Muscle of leg (tissue), 11 donors: ENCODE results near the gene IQCK. TPM values are rescaled to one million over a fixed set of nuclear protein-coding genes. Genes with fewer than 3 reads are reported as not detected.

Experiments
- DNase-seq: peaks from one replicate; pipeline ENCODE4 v3.0.0; 2013
- H3K27ac ChIP-seq: one replicate; pipeline ENCODE4 v1.5.1; 2013; ENCODE audit warnings: mild to moderate bottlenecking, low read length, control low read depth
- H3K27me3 ChIP-seq: one replicate; pipeline ENCODE4 v1.6.1; 2013; ENCODE audit warnings: low read length; ENCODE audit not compliant: control insufficient read depth, insufficient read depth
- H3K36me3 ChIP-seq: one replicate; pipeline ENCODE4 v1.6.1; 2013; ENCODE audit warnings: low read length; ENCODE audit not compliant: control insufficient read depth, insufficient read depth
- H3K4me1 ChIP-seq: one replicate; pipeline ENCODE4 v1.6.1; 2013; ENCODE audit warnings: low read length; ENCODE audit not compliant: control insufficient read depth, insufficient read depth
- H3K4me3 ChIP-seq: one replicate; pipeline ENCODE4 v1.5.1; 2013; ENCODE audit warnings: low read length, control low read depth
- H3K9me3 ChIP-seq: replicated peaks from 2 replicates; pipeline ENCODE4 v1.6.1; 2013; ENCODE audit warnings: low read depth, low read length; ENCODE audit not compliant: control insufficient read depth
- WGBS: methylation state at CpG from one replicate; pipeline ENCODE4 v1.1.5; 2013; ENCODE audit warnings: missing lambda C conversion rate; ENCODE audit not compliant: insufficient coverage; 5-methylcytosine and 5-hydroxymethylcytosine counted together
- polyA plus RNA-seq, 8 donors: library from polyadenylated mRNA; unstranded; fragments of 120-200 nt; gene quantifications; one replicate each; pipeline versions ENCODE4 v1.2.1 to v1.2.3, GENCODE V29; 2013; ENCODE audit warnings: inconsistent platforms in 1 of 8, low replicate concordance in 1 of 8; ENCODE audit not compliant: insufficient read length in 8 of 8, insufficient read depth in 1 of 8
- total RNA-seq: library from RNA; stranded (reverse); fragments of 120-200 nt; gene quantifications from one replicate; pipeline ENCODE4 v1.2.4, GENCODE V29; 2013

Gene IQCK
- total and polyA plus RNA-seq, 9 donors: 10.2 to 15.2 (median 14.7) TPM

DNA sequence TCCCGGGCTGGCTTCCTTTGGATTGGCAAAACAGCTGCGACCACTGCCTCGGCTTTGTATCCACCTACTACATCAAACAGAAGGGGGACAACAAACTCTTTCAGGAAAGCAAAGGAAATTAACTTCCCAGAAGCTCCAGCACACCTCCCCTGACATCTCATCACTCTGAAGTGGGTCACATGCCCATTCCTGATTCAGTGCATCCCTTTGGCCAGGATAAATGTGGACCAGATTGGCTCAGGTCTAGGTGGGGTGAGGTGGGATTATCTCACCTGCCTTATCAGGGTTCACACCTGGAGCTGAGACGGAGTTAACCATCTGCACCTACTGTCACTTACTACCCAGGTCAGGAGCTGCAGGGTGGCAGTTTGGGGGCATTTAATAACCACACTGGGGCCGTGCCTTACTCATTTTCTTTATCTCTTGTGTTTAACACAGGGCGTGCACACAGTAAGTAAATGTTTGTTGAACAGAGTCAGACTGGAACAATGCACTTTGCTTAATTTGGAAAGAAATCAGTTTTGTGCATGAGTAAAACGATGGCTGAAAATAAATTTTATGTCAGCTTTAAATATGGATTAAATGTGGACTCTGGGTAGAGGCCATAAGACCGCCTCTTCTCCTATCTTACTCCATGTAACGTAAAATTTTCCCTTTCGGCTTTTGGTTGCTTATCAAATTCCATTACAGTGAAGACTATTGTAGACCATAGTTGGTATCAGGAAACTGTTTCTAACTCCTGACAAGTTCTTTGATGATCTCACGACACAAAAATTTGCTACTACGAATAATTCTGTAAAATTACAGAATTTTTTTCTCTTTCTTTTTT, 36.0 kb downstream of the IQCK start:
- peaks cover 24% of the 10 kb centered on the region for H3K4me1 ChIP-seq
- H3K36me3 ChIP-seq: peaks cover 2% of the 10 kb centered on the region
- peak overlapping the region; percentile 80 for H3K27ac ChIP-seq
- WGBS: 59% methylated on average over 5 of the region's 12 CpGs
- H3K4me3 ChIP-seq: no peak overlapping the region
- H3K27me3 ChIP-seq: no peaks in the 10 kb centered on the region
- DNase-seq: peak; percentile 52
- no peaks in the 10 kb centered on the region for H3K9me3 ChIP-seq

DNA sequence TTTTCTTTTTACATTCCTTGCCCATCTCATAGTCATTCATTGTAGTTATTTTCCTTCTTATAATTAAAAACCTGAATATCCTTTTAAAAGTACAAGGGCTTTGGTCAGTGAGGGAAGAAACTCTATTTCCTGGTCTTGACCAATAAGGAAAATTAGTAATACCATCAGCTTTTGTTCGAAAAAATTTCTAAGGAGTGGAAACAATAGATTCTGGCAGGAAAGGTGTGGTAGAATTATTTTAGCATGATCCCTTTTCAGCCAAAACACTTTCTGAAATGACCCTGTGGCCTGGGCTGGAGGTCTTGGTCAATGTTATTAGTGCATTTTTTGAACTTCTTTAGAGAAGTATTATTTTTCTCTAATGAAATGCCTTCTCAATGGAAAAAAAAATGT, 36.6 kb downstream of the IQCK start:
- H3K27ac ChIP-seq: peak overlapping the region; percentile 80
- peaks cover 24% of the 10 kb centered on the region for H3K4me1 ChIP-seq
- DNase-seq: no peak

DNA sequence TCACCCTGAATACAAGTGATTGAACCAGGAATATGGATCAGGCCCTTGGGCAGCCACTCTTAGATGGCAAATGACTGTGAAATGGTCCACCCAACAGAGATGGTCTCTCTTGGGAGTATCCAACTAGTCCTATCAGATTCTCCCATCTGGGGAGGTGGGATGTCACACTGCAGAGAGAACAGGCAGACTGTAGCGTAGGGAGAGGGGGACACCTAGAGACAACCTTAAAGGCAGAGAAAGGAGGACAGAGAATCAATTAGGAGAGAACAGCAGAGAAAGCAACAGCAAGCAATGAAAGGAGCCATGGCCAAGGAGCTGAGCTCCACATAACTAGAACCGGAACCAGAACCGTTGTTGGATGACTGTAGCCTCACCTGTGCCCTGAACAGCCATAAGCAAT, 37.2 kb downstream of the IQCK start:
- no peaks in the 10 kb centered on the region for H3K27me3 ChIP-seq
- H3K4me1 ChIP-seq: peaks cover 24% of the 10 kb centered on the region
- DNase-seq: no peak
- 92% methylated on average over 3 of the region's 3 CpGs for WGBS
- no peaks in the 10 kb centered on the region for H3K9me3 ChIP-seq
- no peak overlapping the region for H3K4me3 ChIP-seq
- H3K27ac ChIP-seq: peak overlapping the region; percentile 67
- H3K36me3 ChIP-seq: peaks cover 2% of the 10 kb centered on the region

More for the DNA sequence above, 36.6 kb downstream of the IQCK start:
- Histone ChIP-seq H3K4me3 (no peak overlapping the region), H3K36me3 (peaks cover 2% of the 10 kb centered on the region), H3K27me3 (no peaks in the 10 kb centered on the region), H3K9me3 (no peaks in the 10 kb centered on the region)
- WGBS: no CpG with 5 or more reads among the region's 1 CpG

DNA sequence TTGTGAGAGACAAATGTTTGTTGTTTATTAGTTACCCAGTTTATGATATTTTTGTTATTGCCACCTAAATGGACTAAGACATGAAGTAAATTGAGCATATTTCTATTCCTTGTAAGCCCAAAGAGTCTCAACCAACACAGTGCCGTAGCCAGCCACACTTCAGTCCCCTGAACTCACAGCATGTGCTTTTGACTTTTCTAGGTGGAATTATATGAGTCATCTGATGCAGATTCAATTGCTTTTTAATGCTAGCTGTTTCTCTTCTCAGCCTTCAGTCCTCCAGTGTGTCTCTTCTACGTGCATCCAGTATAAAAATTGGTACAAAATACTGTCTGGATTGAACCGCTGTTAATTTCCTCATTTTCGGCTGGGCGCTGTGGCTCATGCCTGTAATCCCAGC, 39.0 kb downstream of the IQCK start:
- H3K4me3 ChIP-seq: no peak overlapping the region
- no peaks in the 10 kb centered on the region for H3K27me3 ChIP-seq
- H3K27ac ChIP-seq: no peak overlapping the region
- no peak for DNase-seq
- peaks cover 12% of the 10 kb centered on the region for H3K4me1 ChIP-seq
- 50% methylated on average over 2 of the region's 5 CpGs for WGBS
- no peaks in the 10 kb centered on the region for H3K9me3 ChIP-seq
- H3K36me3 ChIP-seq: peaks cover 2% of the 10 kb centered on the region

DNA sequence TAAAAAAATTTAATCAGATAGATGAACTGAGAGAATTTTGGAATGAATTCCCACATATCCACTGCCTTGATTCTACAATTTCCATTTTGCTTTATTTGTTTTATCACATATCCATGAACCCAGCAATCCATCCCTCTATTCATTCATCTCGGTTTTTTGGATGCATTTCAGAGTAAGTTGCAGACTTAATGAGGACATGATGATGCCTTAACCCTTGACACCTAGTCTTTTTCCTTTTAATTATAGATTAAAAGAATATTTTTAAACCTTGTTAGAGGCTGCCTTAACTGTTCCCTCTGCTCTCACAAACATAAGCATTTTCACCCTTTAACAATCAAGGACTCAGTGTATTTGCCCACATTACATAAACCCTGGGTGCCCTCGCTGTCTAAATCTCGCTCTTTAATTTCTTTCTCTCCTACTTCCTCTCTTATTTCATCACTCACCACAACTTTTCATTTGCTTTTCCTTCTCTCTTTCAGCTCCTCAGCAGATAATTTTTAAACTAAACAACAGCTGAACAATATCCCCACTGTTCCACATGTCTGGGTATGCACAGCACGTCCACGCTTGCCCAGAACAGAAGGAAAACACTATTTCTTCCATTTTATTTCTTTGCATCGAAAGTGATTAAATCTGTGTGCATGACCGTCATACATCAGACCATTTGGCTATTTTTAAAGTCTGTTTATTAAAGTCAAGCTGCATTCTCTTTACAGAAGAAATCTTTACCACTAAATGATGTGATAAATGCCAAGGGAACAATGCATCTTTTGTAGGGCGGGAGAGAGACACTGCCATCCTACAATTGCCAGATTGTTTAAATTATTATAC, 39.9 kb downstream of the IQCK start:
- H3K27me3 ChIP-seq: no peaks in the 10 kb centered on the region
- H3K36me3 ChIP-seq: peaks cover 2% of the 10 kb centered on the region
- 77% methylated on average over 2 of the region's 8 CpGs for WGBS
- no peaks in the 10 kb centered on the region for H3K9me3 ChIP-seq
- no peak overlapping the region for H3K27ac ChIP-seq
- DNase-seq: no peak
- peaks cover 5% of the 10 kb centered on the region for H3K4me1 ChIP-seq
- H3K4me3 ChIP-seq: no peak overlapping the region

DNA sequence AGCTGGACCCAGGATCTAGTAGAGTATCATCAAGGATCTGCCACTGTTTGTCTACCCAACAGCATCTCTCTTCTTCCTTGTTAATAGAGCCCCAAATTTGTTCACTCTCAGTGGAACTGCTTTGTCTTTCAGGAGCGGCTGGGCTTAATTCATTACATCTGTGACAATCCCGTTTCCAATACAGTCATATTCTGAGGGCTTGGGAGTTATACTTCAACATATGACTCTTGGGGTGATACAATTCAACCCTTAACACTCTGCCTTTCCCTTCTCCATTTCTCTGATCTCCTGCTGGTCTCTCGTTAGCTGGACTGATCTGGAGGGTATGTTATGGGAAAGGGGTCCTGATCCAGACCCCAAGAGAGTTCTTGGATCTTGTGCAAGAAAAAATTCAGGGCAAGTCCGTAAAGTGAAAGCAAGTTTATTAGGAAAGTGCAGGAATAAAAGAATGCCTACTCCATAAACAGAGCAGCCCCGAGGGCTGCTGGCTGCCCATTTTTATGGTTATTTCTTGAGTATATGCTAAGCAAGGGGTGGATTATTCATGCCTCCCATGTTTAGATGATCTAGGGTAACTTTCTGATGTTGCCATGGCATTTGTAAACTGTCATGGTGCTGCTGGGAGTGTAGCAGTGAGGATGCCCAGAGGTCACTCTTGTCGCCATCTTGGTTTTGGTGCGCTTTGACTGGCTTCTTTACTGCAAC, 42.4 kb downstream of the IQCK start:
- WGBS: 100% methylated on average over 2 of the region's 7 CpGs
- Histone ChIP-seq H3K9me3 (no peaks in the 10 kb centered on the region), H3K4me1 (no peaks in the 10 kb centered on the region), H3K27ac (no peak overlapping the region), H3K4me3 (no peak overlapping the region), H3K27me3 (no peaks in the 10 kb centered on the region), H3K36me3 (no peaks in the 10 kb centered on the region)
- DNase-seq: peak; percentile 68

DNA sequence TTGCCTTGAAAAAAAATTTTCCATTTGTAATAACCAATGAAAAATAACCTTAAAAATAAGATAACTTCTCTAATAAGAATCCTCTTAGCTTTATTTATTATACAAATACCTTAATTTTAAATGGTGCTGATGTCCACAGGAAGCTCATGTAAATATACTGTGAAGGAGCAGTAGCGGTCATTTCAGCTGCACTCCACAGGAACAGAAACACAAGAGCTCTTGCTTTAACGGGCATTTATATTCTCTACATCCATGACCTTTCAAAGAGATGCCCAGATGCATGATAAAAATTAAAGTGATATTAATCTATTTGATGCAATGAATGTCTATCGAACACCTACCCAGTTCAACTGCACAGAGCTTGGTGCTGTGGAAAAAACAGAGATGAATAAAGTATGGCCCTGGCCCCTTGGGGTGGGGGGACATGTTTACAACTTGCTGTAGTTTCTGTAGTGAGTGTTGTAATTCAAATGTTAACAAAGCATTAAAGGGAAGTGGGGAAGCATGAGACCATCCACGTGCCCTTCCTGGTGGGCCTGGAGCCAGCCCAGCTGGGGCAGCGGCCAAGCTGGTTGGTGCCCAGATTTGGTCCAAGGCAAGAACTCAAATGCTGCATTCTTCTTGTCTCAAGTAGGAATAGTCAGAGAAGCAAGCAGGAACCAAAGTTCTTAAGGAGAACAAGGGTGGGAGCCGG, 47.9 kb downstream of the IQCK start:
- H3K27me3 ChIP-seq: no peaks in the 10 kb centered on the region
- peak overlapping the region; percentile 29 for H3K27ac ChIP-seq
- H3K4me1 ChIP-seq: no peaks in the 10 kb centered on the region
- H3K4me3 ChIP-seq: no peak overlapping the region
- H3K36me3 ChIP-seq: no peaks in the 10 kb centered on the region
- peak; percentile 65 for DNase-seq
- peaks cover 16% of the 10 kb centered on the region for H3K9me3 ChIP-seq
- 41% methylated on average over 2 of the region's 6 CpGs for WGBS

DNA sequence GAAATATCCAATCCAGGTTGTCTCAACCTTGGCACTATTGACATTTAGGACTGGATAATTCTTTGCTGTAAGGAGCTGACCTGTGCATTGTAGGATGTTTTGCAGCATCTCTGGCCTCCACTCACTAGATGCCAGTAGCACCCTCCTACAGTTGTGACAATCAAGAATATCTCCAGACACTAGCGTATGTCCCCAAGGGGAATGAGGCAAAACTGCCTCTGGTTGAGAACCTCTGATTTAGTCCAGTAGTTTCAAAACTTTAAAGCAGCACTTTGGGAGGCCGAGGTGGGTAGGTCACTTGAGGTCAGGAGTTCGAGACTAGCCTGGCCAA, 48.4 kb downstream of the IQCK start:
- 100% methylated on average over 2 of the region's 3 CpGs for WGBS
- no peaks in the 10 kb centered on the region for H3K27me3 ChIP-seq
- no peak for DNase-seq

DNA sequence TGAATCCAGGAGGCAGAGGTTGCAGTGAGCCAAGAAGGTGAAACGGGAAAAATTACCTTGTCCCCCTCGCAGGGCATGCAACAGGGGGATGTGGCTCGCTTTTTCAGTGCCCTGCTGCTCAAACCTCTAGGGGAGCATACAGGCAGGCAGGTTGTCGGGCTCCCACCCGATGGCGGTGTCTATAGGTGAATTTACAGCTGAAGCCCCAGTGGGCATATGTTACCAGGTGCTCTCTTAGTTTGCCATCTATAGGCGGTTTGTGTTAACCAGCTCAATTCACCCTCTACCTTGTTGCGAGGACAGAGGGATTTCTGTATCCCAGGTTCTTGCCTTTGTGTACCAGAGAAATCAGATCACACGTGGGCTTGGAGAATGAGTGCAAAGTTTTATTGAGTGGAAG, 48.9 kb downstream of the IQCK start:
- no peak for DNase-seq
- Histone ChIP-seq H3K27me3 (no peaks in the 10 kb centered on the region), H3K4me3 (no peak overlapping the region), H3K4me1 (peaks cover 5% of the 10 kb centered on the region), H3K9me3 (peaks cover 16% of the 10 kb centered on the region), H3K36me3 (no peaks in the 10 kb centered on the region), H3K27ac (no peak overlapping the region)
- 92% methylated on average over 6 of the region's 9 CpGs for WGBS

More for the DNA sequence above, 48.4 kb downstream of the IQCK start:
- H3K4me1 ChIP-seq: peaks cover under 1% of the 10 kb centered on the region
- H3K36me3 ChIP-seq: no peaks in the 10 kb centered on the region
- H3K9me3 ChIP-seq: peaks cover 16% of the 10 kb centered on the region
- no peak overlapping the region for H3K4me3 ChIP-seq
- no peak overlapping the region for H3K27ac ChIP-seq
